ENCODE measurements around the gene NHLH1. TPM values are rescaled to one million over a fixed set of nuclear protein-coding genes. Genes with fewer than 3 reads are reported as not detected.

Gene NHLH1
- total RNA-seq, 6 experiments from 2014 or later, result 0.11 to 0.17 (median 0.11) TPM; not detected in 3

DNA sequence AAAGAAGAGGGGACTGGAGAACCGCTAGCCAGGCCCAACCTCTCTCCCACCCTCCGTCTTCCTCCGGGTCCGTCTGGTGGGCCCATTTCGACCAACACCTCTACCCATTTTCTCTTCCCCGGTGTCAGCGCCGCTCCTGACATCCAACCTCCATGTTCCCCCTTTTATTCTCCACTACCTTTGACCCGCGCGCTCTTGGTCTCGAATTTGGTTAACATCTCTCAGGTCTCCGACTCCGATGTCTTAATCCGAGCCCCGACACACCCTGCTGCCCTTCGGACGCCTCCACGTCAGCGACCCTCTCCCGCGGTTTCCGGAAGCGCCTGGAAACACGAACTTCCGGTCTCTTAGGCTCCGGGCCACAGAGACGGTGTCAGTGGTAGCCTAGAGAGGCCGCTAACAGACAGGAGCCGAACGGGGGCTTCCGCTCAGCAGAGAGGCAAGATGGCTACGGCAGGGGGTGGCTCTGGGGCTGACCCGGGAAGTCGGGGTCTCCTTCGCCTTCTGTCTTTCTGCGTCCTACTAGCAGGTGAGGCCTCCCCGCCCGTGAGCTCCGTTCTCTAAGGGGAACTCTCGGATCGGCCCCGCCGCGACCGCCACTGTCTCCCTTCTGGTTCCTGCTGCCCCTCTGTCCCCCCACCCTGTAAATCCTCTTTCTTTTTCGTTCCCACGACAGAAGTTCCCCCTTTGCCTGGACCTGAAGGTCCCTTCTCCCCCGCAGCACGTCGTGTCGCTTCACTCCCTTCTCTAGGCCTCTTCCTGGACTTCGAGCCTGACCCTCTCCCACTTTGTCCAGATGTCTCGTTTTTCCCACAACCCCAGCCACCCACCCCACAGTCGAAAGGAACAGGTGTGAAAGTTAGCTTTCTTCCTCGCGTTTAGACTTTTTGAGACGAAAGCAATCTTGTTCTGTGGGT lies 23.7 kb upstream of the NHLH1 start, which contains the start of the genes COPA and NCSTN:
Gene COPA (minus strand): TSS at position 298 of the 917 bp plus-strand sequence. CDS start 80 bp downstream, at position 218.
Gene NCSTN (plus strand): TSS at position 431 of the 917 bp plus-strand sequence. CDS start 14 bp downstream, at position 445.
- H3K27me3 Mint-ChIP-seq (ENCODE audit: insufficient read depth), result peaks cover 2% of the 10 kb centered on the region; the same call in 1 of the 2 replicates
- TF ChIP-seq, protein P1, sequence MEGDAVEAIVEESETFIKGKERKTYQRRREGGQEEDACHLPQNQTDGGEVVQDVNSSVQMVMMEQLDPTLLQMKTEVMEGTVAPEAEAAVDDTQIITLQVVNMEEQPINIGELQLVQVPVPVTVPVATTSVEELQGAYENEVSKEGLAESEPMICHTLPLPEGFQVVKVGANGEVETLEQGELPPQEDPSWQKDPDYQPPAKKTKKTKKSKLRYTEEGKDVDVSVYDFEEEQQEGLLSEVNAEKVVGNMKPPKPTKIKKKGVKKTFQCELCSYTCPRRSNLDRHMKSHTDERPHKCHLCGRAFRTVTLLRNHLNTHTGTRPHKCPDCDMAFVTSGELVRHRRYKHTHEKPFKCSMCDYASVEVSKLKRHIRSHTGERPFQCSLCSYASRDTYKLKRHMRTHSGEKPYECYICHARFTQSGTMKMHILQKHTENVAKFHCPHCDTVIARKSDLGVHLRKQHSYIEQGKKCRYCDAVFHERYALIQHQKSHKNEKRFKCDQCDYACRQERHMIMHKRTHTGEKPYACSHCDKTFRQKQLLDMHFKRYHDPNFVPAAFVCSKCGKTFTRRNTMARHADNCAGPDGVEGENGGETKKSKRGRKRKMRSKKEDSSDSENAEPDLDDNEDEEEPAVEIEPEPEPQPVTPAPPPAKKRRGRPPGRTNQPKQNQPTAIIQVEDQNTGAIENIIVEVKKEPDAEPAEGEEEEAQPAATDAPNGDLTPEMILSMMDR (IDR thresholded peaks at IDR 0.05), result 0 out of 2 replicates have a peak, but pooled peaks have one; percentile 14
- H3K27ac Mint-ChIP-seq, result peak within 1 kb of the TSS; percentile 100
- peak within 1 kb of the TSS; percentile 99 for H3K4me3 Mint-ChIP-seq
- DNase-seq, result peak; percentile 94
- peaks cover 42% of the 10 kb centered on the region for H3K4me1 Mint-ChIP-seq (ENCODE audit: low read depth)
- H3K36me3 Mint-ChIP-seq (ENCODE audit: low read depth), result peaks cover 52% of the 10 kb centered on the region
- H3K9me3 Mint-ChIP-seq, result no peaks in the 10 kb centered on the region

DNA sequence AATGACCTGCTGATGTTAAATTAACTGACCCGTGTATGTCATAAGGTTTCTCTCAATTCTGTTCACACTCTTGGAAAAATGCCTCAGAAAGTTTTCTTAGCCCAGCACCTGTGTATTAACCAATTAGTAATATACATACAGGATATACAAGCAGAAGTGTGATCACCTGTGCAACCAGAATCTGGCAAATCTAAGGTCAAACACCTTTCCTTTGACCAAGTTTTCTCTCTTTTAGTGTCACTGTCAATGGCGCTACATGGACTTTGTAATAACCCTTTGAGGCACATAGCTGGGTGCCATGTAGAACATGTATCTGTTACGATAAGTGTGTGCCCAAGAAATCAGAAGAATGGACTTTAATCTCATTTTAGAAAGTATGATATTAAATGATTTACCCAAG lies 22.6 kb upstream of the NHLH1 start:
- H3K27me3 Mint-ChIP-seq (ENCODE audit: insufficient read depth), result peaks cover 2% of the 10 kb centered on the region; the same call in 1 of the 2 replicates
- TF ChIP-seq, protein P1 (IDR thresholded peaks at IDR 0.05), result no peak
- DNase-seq, result no peak
- H3K9me3 Mint-ChIP-seq, result no peaks in the 10 kb centered on the region
- H3K4me3 Mint-ChIP-seq, result peak overlapping the region; percentile 99
- peaks cover 33% of the 10 kb centered on the region for H3K4me1 Mint-ChIP-seq (ENCODE audit: low read depth)
- H3K36me3 Mint-ChIP-seq (ENCODE audit: low read depth), result peaks cover 42% of the 10 kb centered on the region
- peak overlapping the region; percentile 100 for H3K27ac Mint-ChIP-seq

DNA sequence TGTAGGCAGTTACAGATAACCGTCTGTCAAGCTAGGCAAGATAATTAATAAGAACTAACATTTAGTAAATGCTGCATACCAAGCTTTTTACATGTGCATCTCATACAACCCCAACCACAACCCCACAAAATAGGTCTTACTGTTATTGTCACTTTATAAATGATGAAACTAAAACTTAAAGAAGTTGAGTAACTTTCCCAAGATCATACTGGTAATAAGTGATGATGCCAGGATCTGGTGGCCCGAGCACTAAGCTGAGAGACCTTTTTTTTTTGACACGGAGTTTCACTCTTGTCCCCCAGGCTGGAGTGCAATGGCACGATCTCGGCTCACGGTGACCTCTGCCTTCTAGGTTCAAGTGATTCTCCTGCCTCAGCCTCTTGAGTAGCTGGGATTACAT lies 21.9 kb upstream of the NHLH1 start:
- no peaks in the 10 kb centered on the region for H3K9me3 Mint-ChIP-seq
- peak overlapping the region; percentile 99 for H3K4me3 Mint-ChIP-seq
- H3K36me3 Mint-ChIP-seq (ENCODE audit: low read depth), result peaks cover 35% of the 10 kb centered on the region
- TF ChIP-seq, protein P1 (IDR thresholded peaks at IDR 0.05), result no peak
- no peak for DNase-seq
- H3K4me1 Mint-ChIP-seq (ENCODE audit: low read depth), result peaks cover 26% of the 10 kb centered on the region
- peak overlapping the region; percentile 49; the same call in 1 of the 2 replicates for H3K27ac Mint-ChIP-seq
- H3K27me3 Mint-ChIP-seq (ENCODE audit: insufficient read depth), result peaks cover 2% of the 10 kb centered on the region; the same call in 1 of the 2 replicates

DNA sequence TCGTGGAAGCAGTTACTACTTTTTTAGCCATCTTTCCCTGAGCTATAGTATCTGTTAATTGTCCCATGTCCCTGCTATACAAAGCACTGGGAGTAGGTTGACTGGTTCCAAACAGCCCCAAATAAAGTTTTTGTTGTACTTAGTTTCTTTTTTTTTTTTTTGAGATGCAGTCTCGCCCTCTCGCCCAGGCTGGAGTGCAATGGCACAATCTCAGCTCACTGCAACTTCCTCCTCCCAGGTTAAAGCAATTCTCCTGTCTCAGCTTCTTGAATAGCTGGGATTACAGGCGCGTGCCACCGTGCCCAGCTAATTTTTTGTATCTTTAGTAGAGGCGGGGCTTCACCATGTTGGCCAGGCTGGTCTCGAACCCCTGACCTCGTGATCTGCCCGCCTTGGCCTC lies 20.4 kb upstream of the NHLH1 start:
- Mint-ChIP-seq H3K27me3 (ENCODE audit: insufficient read depth) (peaks cover 2% of the 10 kb centered on the region; the same call in 1 of the 2 replicates), H3K4me1 (ENCODE audit: low read depth) (peaks cover 11% of the 10 kb centered on the region), H3K27ac (no peak overlapping the region), H3K4me3 (no peak overlapping the region), H3K36me3 (ENCODE audit: low read depth) (peaks cover 25% of the 10 kb centered on the region), H3K9me3 (no peaks in the 10 kb centered on the region)
- TF ChIP-seq, protein P1 (IDR thresholded peaks at IDR 0.05), result no peak
- no peak for DNase-seq

DNA sequence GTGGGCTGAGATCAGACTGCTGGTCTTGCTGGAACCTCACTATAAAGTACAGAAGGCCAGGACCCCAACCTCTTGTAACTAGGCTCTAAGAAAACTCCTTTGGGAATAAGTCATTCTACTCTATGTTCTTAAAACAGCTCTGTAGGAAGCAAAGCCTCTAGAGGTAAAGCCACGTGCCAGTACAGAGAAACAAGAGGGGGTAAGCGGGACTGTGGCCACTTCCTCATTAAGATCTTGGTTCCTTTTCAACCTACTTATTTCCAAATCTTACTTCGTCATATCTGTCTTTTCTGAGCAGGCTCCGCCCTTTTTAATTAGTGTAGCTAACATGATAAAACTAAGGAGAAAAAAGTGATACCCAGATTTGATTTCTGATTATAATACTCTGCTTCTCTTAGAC lies 19.9 kb upstream of the NHLH1 start:
- no peak overlapping the region for H3K27ac Mint-ChIP-seq
- H3K27me3 Mint-ChIP-seq (ENCODE audit: insufficient read depth), result peaks cover 2% of the 10 kb centered on the region; the same call in 1 of the 2 replicates
- DNase-seq, result no peak
- peaks cover 20% of the 10 kb centered on the region for H3K36me3 Mint-ChIP-seq (ENCODE audit: low read depth)
- TF ChIP-seq, protein P1 (IDR thresholded peaks at IDR 0.05), result no peak
- no peak overlapping the region for H3K4me3 Mint-ChIP-seq
- no peaks in the 10 kb centered on the region for H3K9me3 Mint-ChIP-seq
- peaks cover 10% of the 10 kb centered on the region for H3K4me1 Mint-ChIP-seq (ENCODE audit: low read depth)

All from HFFc6 (cell line).